GM18951 (cell line): ENCODE data around the gene S100A12.

Experiments
- POLR2A ChIP-seq: IDR thresholded peaks from 4 replicates; pipeline ENCODE4 v1.6.1; 2011; ENCODE audit warnings: mild to moderate bottlenecking; ENCODE audit not compliant: insufficient read length, insufficient read depth; ENCODE audit errors: extremely low read depth
- in situ Hi-C: fragments of 300-500 bp; cut with MboI; formaldehyde crosslinking; loops from one replicate; pipeline ENCODE4 v1.12.0; 2022; ENCODE audit warnings: low sequenced_read_pairs, mixed read lengths, inconsistent platforms; ENCODE audit not compliant: unreplicated experiment

S100A12 gene

GRCh38 chr1:153358691-153358975 lies 16.8 kb downstream of the S100A12 start:
- TF ChIP-seq POLR2A: no peak
- in situ Hi-C loops: no loop called here

GRCh38 chr1:153357853-153358690 lies 17.3 kb downstream of the S100A12 start, which contains the start of gene S100A9:
Gene S100A9 (plus strand): TSS chr1:153357854. CDS start chr1:153358284, 430 bp downstream.
- in situ Hi-C loops: no loop called here
- TF ChIP-seq POLR2A: no peak

GRCh38 chr1:153357076-153357852 lies 18.2 kb downstream of the S100A12 start:
- TF ChIP-seq POLR2A: no peak
- in situ Hi-C loops: no loop called here

GRCh38 chr1:153356392-153357075 lies 18.9 kb downstream of the S100A12 start:
- no peak for TF ChIP-seq POLR2A
- in situ Hi-C loops: no loop called here

- TF ChIP-seq POLR2A: no peak
- in situ Hi-C loops: no loop called here
These were observed 19.9 kb downstream of the S100A12 start for GRCh38 chr1:153355445-153356071.

- in situ Hi-C loops: no loop called here
These were observed 20.8 kb downstream of the S100A12 start for GRCh38 chr1:153354515-153355193.

GRCh38 chr1:153353226-153353947 lies 22.0 kb downstream of the S100A12 start:
- TF ChIP-seq POLR2A: no peak
- in situ Hi-C loops: no loop called here

More at GRCh38 chr1:153354515-153355193, 20.8 kb downstream of the S100A12 start:
- TF ChIP-seq POLR2A: no peak

GRCh38 chr1:153352523-153352922 lies 22.9 kb downstream of the S100A12 start:
- no peak for TF ChIP-seq POLR2A
- in situ Hi-C loops: no loop called here

- TF ChIP-seq POLR2A: no peak
- in situ Hi-C loops: no loop called here
These were observed 25.0 kb downstream of the S100A12 start for GRCh38 chr1:153350321-153350957.

- in situ Hi-C loops: no loop called here
- no peak for TF ChIP-seq POLR2A
These were observed 25.8 kb downstream of the S100A12 start for GRCh38 chr1:153349363-153350320.
